PC-9 (cell line): Measurements from ENCODE around the gene TP53BP1.

Experiments
- EZH2 ChIP-seq: fragments of 200-600 bp; sonication (generic); IDR thresholded peaks from 2 replicates; pipeline ENCODE4 v1.8.0; 2017; ENCODE audit warnings: antibody characterized with exemption, low read depth
- TF ChIP-seq, protein P1 (sequence below): fragments of 200-600 bp; sonication (generic); conservative IDR thresholded peaks from 2 replicates; pipeline ENCODE4 v1.6.1; 2017; ENCODE audit warnings: mixed run types, antibody characterized with exemption, mild to moderate bottlenecking, moderate library complexity

GRCh38 chr15:43382310-43382709, 110.6 kb downstream of the TP53BP1 start:
- TF ChIP-seq, protein P1, sequence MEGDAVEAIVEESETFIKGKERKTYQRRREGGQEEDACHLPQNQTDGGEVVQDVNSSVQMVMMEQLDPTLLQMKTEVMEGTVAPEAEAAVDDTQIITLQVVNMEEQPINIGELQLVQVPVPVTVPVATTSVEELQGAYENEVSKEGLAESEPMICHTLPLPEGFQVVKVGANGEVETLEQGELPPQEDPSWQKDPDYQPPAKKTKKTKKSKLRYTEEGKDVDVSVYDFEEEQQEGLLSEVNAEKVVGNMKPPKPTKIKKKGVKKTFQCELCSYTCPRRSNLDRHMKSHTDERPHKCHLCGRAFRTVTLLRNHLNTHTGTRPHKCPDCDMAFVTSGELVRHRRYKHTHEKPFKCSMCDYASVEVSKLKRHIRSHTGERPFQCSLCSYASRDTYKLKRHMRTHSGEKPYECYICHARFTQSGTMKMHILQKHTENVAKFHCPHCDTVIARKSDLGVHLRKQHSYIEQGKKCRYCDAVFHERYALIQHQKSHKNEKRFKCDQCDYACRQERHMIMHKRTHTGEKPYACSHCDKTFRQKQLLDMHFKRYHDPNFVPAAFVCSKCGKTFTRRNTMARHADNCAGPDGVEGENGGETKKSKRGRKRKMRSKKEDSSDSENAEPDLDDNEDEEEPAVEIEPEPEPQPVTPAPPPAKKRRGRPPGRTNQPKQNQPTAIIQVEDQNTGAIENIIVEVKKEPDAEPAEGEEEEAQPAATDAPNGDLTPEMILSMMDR, result no peak
- TF ChIP-seq EZH2, result no peak
